GM18870 (cell line): ENCODE measurements around the gene KRT7.

Experiments used
- ATAC-seq: cut with Tn5 transposase; IDR thresholded peaks from one replicate; pipeline ENCODE4 v1.9.1; 2021; ENCODE audit warnings: moderate library complexity; ENCODE audit not compliant: unreplicated experiment

KRT7 gene

GRCh38 chr12:52296572-52297215, 63.7 kb downstream of the KRT7 start:
- no peak for ATAC-seq
